T-helper 2 cell (primary cell): Measurements from ENCODE around the gene DNAJC5.
A peak's percentile ranks its signal among the peaks of the same experiment; 100 is the strongest.
"Not testable (repeated sequence)": the region's sequence is repeated elsewhere in the genome, so short reads cannot be mapped to it uniquely, and the experiment has no call there.

Experiments used
- DNase-seq, 5 experiments: peaks; one replicate each; pipeline versions ENCODE4 v3.0.0 to v3.0.0-alpha.2; 2012 to 2022

The DNAJC5 gene

DNA sequence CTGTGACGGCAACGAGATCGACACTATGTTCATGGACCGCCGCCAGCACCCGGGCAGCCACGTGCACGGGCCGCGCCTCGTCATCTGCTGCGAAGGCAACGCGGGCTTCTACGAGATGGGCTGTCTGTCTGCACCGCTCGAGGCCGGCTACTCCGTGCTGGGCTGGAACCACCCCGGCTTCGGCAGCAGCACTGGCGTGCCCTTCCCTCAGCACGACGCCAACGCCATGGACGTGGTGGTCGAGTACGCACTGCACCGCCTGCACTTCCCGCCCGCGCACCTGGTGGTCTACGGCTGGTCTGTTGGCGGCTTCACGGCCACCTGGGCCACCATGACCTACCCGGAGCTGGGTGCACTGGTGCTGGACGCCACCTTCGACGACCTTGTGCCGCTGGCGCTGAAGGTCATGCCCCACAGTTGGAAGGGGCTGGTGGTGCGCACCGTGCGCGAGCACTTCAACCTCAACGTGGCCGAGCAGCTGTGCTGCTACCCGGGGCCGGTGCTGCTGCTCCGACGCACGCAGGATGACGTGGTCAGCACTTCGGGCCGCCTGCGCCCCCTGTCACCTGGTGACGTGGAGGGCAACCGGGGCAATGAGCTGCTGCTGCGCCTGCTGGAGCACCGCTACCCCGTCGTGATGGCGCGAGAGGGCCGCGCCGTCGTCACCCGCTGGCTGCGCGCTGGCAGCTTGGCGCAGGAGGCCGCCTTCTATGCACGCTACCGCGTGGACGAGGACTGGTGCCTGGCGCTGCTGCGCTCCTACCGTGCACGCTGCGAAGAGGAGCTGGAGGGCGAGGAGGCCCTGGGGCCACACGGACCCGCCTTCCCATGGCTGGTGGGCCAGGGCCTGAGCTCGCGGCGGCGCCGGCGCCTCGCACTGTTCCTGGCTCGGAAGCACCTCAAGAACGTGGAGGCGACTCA, 32.7 kb upstream of the DNAJC5 start:
- no peak for DNase-seq

GRCh38 chr20:63863021-63863797, 31.7 kb upstream of the DNAJC5 start:
- no peak for DNase-seq

- DNase-seq: peak; percentile 44 to 92 (median 67)
Measured at GRCh38 chr20:63863798-63864544, 31.0 kb upstream of the DNAJC5 start.

GRCh38 chr20:63864545-63864977, 30.4 kb upstream of the DNAJC5 start:
- DNase-seq: no peak

GRCh38 chr20:63864978-63865640, 29.8 kb upstream of the DNAJC5 start, which contains the start of gene TPD52L2:
TPD52L2 (plus strand) TSS chr20:63865270; CDS start chr20:63865366, 96 bp downstream.
- peak; percentile 90 to 99 (median 97) for DNase-seq

DNA sequence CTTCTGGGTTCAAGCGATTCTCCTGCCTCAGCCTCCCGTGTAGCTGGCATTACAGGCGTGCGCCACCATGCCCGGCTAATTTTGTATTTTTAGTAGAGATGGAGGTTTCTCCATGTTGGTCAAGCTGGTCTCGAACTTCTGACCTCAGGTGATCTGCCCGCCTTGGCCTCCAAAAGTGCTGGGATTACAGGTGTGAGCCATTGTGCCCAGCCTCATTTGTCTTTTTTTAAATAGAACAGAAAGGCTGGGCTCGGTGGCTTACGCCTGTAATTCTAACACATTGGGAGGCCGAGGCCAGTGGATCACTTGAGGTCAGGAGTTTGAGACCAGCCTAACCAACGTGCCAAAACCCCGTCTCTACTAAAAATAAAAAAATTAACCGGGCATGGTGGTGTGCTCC, 27.9 kb upstream of the DNAJC5 start:
- not testable (repeated sequence) for DNase-seq

DNA sequence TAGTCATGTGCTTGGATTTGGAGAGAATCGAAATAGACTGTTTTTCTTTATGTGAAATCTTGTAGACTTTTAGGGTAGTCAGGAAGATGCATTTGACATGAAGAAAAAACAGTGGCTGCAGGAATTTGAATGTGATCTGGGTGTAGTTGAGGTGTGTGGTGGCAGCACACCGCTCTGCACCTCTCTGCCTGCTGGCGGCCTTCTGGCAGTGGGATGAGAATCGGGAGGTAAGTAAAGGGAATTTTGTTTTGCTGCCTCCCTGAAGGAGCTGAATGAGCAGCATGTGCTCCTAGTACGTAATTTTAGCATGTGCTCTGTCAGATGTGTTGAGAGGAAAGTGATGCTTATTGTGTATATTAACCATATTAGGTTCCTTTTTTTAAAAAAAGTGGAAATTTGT, 26.7 kb upstream of the DNAJC5 start:
- DNase-seq: no peak

- peak in 1 of 5 experiments; percentile 76 for DNase-seq
Measured at GRCh38 chr20:63873477-63873971, 21.4 kb upstream of the DNAJC5 start.

DNA sequence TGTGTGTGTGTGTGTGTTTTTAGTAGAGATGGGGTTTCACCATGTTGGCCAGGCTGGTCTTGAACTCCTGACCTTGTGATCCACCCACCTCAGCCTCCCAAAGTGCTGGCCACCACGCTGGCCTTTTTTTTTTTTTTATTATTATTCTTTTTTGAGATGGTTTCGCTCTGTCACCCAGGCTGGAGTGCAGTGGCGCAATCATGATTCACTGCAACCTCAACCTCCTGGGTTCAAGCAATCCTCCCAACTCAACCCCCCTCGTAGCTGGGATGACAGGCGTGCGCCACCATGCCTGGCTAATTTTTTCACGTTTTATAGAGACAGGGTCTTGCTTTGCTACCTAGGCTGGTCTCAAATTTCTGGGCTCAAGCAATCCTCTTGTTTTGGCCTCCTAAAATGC, 20.7 kb upstream of the DNAJC5 start:
- DNase-seq: not testable (repeated sequence)

DNA sequence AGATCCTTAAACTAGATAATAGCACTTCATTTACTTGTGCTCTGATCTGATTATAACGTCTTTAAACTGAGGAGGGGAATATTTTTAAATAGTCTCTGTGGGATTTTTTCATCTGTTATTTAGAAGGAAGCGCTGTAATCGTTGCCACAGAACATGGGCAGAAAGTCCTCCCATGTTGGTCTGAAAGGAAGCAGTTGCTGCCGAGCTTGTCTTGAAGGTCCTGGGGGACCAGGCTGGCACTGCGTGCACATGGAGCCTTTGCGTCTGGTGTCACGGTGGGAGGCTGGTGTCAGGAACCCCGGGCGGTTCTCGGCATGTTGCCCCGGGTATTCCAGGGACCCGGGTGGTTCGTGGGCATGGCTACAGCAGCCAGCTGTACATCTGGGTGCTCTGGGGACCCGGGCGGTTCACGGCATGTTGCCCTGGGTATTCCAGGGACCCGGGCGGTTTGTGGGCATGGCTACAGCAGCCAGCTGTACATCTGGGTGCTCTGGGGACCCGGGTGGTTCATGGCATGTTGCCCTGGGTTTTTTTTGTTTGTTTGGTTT, 18.4 kb upstream of the DNAJC5 start:
- DNase-seq: no peak

- no peak for DNase-seq
Measured at GRCh38 chr20:63877755-63878470, 17.0 kb upstream of the DNAJC5 start.

- DNase-seq: no peak
Measured at GRCh38 chr20:63878899-63879663, 15.8 kb upstream of the DNAJC5 start.

DNA sequence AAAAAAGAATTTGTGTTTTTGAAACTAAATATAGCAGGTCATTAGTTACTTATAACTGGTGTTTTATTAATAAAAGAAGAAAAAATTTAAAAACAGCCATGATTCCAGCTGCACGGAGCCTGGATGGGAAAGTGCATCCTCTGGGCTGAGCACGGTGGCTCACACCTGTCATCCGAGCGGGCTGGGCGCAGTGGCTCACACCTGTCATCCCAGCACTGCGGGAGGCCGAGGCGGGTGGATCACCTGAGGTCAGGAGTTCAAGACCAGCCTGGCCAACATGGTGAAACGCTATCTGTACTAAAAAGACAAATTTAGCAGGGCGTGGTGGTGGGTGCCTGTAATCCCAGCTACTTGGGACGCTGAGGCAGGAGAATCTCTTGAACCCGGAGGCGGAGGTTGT, 14.0 kb upstream of the DNAJC5 start:
- DNase-seq: not testable (repeated sequence)

- DNase-seq: no peak
Measured at GRCh38 chr20:63881451-63882226, 13.3 kb upstream of the DNAJC5 start.

GRCh38 chr20:63882257-63883200, 12.4 kb upstream of the DNAJC5 start:
- DNase-seq: no peak

- no peak for DNase-seq
Measured at GRCh38 chr20:63883201-63883593, 11.7 kb upstream of the DNAJC5 start.

DNA sequence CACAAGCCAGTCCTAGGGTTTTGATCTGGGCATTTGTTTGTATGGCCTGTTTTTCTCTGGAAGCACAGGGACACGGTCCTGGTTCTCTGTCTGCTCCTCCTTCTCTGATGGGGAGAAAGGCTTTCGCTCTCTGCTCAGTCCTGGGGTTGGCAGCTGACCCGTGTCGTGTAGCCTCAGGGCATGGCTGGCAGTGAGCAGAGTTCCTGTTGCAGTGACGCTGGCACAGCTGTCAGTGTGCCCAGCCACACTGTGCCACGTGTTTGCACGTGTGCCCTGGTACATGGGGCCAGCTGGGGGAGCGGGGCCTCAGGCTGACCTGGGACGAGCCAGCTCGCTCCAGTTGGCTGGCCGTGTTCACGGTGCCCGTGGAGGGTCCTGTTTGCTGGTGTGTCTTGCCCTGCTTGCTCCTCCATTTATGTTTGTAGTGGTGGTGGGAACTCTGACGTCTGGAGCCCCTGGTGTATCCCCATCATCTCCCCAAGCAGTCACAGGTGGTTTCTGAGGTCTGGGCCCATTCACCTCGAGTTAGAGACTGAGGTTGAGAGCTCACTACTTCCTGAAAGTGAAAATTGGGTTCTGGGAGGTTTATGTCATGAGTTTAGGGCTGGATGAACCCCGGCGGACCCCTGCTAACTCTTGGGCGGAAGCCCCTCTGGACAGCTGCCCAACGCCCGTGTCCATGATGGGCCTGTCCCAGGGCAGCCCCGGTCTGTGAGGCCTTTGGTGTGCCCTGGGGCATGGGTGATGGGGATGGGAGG, 10.2 kb upstream of the DNAJC5 start:
- no peak for DNase-seq
